Natural killer cell (primary cell): ENCODE measurements around the gene DMAC2L. TPM values are rescaled to one million over a fixed set of nuclear protein-coding genes. Genes with fewer than 3 reads are reported as not detected.

Experiments used
- ATAC-seq, 3 donors: fragments of 150-1000 bp in 2 of 3; fragments of 200-7000 bp in 1 of 3; cut with Tn5 transposase; 1 replicate in 1 of 3; 2 replicates in 2 of 3; pipeline ENCODE4 v1.10.0; 2021; ENCODE audit warnings: mild to moderate bottlenecking in 2 of 3, moderate library complexity in 2 of 3
- DNase-seq, 2 donors: peaks; one replicate each; pipeline versions ENCODE4 v3.0.0 to v3.0.0-alpha.2; 2013 to 2021; ENCODE audit warnings: mixed read lengths in 1 of 2
- H3K27ac ChIP-seq: one replicate; pipeline ENCODE4 v1.5.1; 2013; ENCODE audit warnings: mild to moderate bottlenecking, low read length
- H3K27me3 ChIP-seq: one replicate; pipeline ENCODE4 v1.6.1; 2013; ENCODE audit warnings: low read length; ENCODE audit not compliant: control insufficient read depth, insufficient read depth
- H3K36me3 ChIP-seq: one replicate; pipeline ENCODE4 v1.6.1; 2013; ENCODE audit warnings: low read length; ENCODE audit not compliant: control insufficient read depth, insufficient read depth
- H3K4me1 ChIP-seq: one replicate; pipeline ENCODE4 v1.6.1; 2013; ENCODE audit warnings: low read length; ENCODE audit not compliant: control insufficient read depth, insufficient read depth
- H3K4me3 ChIP-seq: one replicate; pipeline ENCODE4 v1.5.1; 2013; ENCODE audit warnings: low read length
- H3K9me3 ChIP-seq: one replicate; pipeline ENCODE4 v1.6.1; 2013; ENCODE audit warnings: low read length; ENCODE audit not compliant: control insufficient read depth, insufficient read depth
- H3K27ac Mint-ChIP-seq, 2 donors: one replicate each; pipeline ENCODE4 v1.8.0; 2022; ENCODE audit warnings: mild to moderate bottlenecking in 2 of 2, mixed read lengths in 2 of 2, moderate library complexity in 1 of 2
- H3K27me3 Mint-ChIP-seq, 2 donors: one replicate each; pipeline ENCODE4 v1.8.0; 2022; ENCODE audit warnings: low read depth in 2 of 2, mixed read lengths in 2 of 2
- H3K36me3 Mint-ChIP-seq: one replicate; pipeline ENCODE4 v1.8.0; 2022; ENCODE audit warnings: mixed read lengths
- H3K4me1 Mint-ChIP-seq, 2 donors: one replicate each; pipeline ENCODE4 v1.8.0; 2022; ENCODE audit warnings: mixed read lengths in 2 of 2
- H3K4me3 Mint-ChIP-seq: one replicate; pipeline ENCODE4 v1.8.0; 2022; ENCODE audit warnings: mild to moderate bottlenecking, moderate library complexity, mixed read lengths
- H3K9me3 Mint-ChIP-seq, 2 donors: one replicate each; pipeline ENCODE4 v1.8.0; 2022; ENCODE audit warnings: mixed read lengths in 2 of 2
- CTCF ChIP-seq: fragments of 200-600 bp; IDR thresholded peaks from one replicate; pipeline ENCODE4 v1.8.0; 2022; ENCODE audit warnings: antibody characterized with exemption
- WGBS: methylation state at CpG from one replicate; pipeline ENCODE4 v1.1.7; 2013; ENCODE audit warnings: missing lambda C conversion rate; ENCODE audit not compliant: insufficient coverage; 5-methylcytosine and 5-hydroxymethylcytosine counted together
- intact Hi-C: fragments of 100-400 bp; cut with micrococcal nuclease; formaldehyde crosslinking; loops from one replicate; pipeline ENCODE4 v1.14.2; 2022
- total RNA-seq, 4 donors: library from RNA; stranded (reverse); fragments of 120-200 nt in 1 of 4; gene quantifications; one replicate each; pipeline versions ENCODE4 v1.2.3 to v1.2.4, GENCODE V29; 2013 to 2022

Gene DMAC2L
- total RNA-seq, 3 donors from 2014 or later (not counting 1 experiment from before 2014, with no cell fraction given), result 24.7 to 28.7 (median 25.0) TPM

GRCh38 chr14:50333014-50333509, 20.9 kb downstream of the DMAC2L start:
- no peaks in the 10 kb centered on the region for H3K36me3 Mint-ChIP-seq
- intact Hi-C loops, result no loop called here
- H3K27me3 Mint-ChIP-seq, result no peaks in the 10 kb centered on the region
- Histone ChIP-seq H3K36me3 (peaks cover 39% of the 10 kb centered on the region), H3K9me3 (no peaks in the 10 kb centered on the region), H3K4me3 (no peak overlapping the region), H3K4me1 (peaks cover 6% of the 10 kb centered on the region), H3K27ac (no peak overlapping the region), H3K27me3 (no peaks in the 10 kb centered on the region)
- TF ChIP-seq CTCF, result no peak
- ATAC-seq (no peak), DNase-seq (no peak)
- no peaks in the 10 kb centered on the region for H3K9me3 Mint-ChIP-seq
- WGBS, result 58% methylated on average over 3 of the region's 3 CpGs
- no peak overlapping the region for H3K4me3 Mint-ChIP-seq
- peak overlapping the region; percentile 56 to 58 for H3K27ac Mint-ChIP-seq
- peaks cover 21 to 22% of the 10 kb centered on the region in 2 donors for H3K4me1 Mint-ChIP-seq

DNA sequence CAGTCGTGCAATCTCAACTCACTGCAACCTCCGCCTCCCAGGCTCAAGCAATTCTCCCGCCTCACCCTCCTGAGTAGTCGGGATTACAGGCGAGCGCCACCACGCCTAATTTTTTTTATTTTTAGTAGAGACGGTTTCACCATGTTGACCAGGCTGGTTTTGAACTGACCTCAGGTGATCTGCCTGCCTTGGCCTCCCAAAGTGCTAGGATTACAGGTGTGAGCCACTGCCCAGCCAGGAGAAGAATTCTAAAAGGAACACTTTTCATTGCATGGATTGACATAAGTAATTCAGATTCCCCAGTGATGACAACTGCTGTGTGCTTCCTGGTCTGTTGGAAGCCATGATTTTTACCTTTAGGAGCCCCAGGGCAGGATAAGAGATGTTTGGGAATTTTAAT, 22.1 kb downstream of the DMAC2L start:
- no peaks in the 10 kb centered on the region for H3K36me3 Mint-ChIP-seq
- WGBS, result 97% methylated on average over 8 of the region's 8 CpGs
- intact Hi-C loops, result no loop called here
- H3K27me3 Mint-ChIP-seq, result no peaks in the 10 kb centered on the region
- Histone ChIP-seq H3K36me3 (peaks cover 39% of the 10 kb centered on the region), H3K9me3 (no peaks in the 10 kb centered on the region), H3K4me3 (no peak overlapping the region), H3K27ac (no peak overlapping the region), H3K4me1 (peaks cover 6% of the 10 kb centered on the region), H3K27me3 (no peaks in the 10 kb centered on the region)
- TF ChIP-seq CTCF, result no peak
- ATAC-seq (no peak), DNase-seq (no peak)
- peaks cover 21 to 22% of the 10 kb centered on the region in 2 donors for H3K4me1 Mint-ChIP-seq
- H3K9me3 Mint-ChIP-seq, result no peaks in the 10 kb centered on the region
- H3K27ac Mint-ChIP-seq, result no peak overlapping the region
- H3K4me3 Mint-ChIP-seq, result no peak overlapping the region

DNA sequence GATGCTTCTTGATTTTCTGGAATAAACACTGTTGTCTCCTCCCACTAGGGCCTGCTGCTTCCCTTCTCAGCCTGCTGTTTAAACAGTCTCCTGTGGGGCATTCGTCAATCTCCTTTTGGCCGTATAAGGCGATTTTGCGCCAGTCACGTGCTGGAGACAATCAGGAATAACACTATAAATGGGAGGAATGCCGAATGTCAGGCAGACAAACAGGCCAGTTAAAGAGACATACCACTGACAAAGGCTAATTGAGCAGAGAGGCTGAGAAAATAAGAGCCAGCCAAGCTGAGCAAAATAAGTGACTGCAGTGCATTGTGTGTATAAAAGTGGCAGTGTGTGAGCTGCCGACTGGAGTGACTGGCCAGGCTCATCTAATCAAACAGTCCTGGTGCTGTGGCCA, 23.3 kb downstream of the DMAC2L start:
- intact Hi-C loops, result no loop called here
- no peaks in the 10 kb centered on the region for H3K27me3 Mint-ChIP-seq

More for the DNA sequence above, 23.3 kb downstream of the DMAC2L start:
- H3K4me1 Mint-ChIP-seq, result peaks cover 21 to 22% of the 10 kb centered on the region in 2 donors
- no peak for DNase-seq
- Histone ChIP-seq H3K4me3 (no peak overlapping the region), H3K27me3 (no peaks in the 10 kb centered on the region), H3K4me1 (peaks cover 6% of the 10 kb centered on the region), H3K27ac (no peak overlapping the region), H3K36me3 (peaks cover 28% of the 10 kb centered on the region), H3K9me3 (no peaks in the 10 kb centered on the region)
- 87% methylated on average over 7 of the region's 7 CpGs for WGBS
- H3K36me3 Mint-ChIP-seq, result no peaks in the 10 kb centered on the region
- H3K9me3 Mint-ChIP-seq, result no peaks in the 10 kb centered on the region
- no peak for ATAC-seq
- TF ChIP-seq CTCF, result no peak
- no peak overlapping the region for H3K4me3 Mint-ChIP-seq
- peak overlapping the region; percentile 77 to 78 for H3K27ac Mint-ChIP-seq
